ENCODE measurements around the gene OOSP4A.
"Not testable (repeated sequence)": the region's sequence is repeated elsewhere in the genome, so short reads cannot be mapped to it uniquely, and the experiment has no call there.

The OOSP4A gene

GRCh38 chr11:59973097-59973496 lies 9.3 kb downstream of the OOSP4A start:
- in situ Hi-C loops (cut with MboI; ENCODE audit: low sequenced_read_pairs): no loop called here

GRCh38 chr11:59981106-59981770 lies 17.4 kb downstream of the OOSP4A start:
- in situ Hi-C loops (cut with MboI; ENCODE audit: low sequenced_read_pairs): no loop called here

- in situ Hi-C loops (cut with MboI; ENCODE audit: low sequenced_read_pairs): not testable (repeated sequence)
Measured at GRCh38 chr11:59982037-59982436, 18.2 kb downstream of the OOSP4A start.

GRCh38 chr11:59983212-59983611 lies 19.4 kb downstream of the OOSP4A start:
- in situ Hi-C loops (cut with MboI; ENCODE audit: low sequenced_read_pairs): no loop called here

- in situ Hi-C loops (cut with MboI; ENCODE audit: low sequenced_read_pairs): no loop called here
Measured at GRCh38 chr11:59984368-59984767, 20.5 kb downstream of the OOSP4A start.

GRCh38 chr11:59990421-59990820 lies 26.6 kb downstream of the OOSP4A start:
- in situ Hi-C loops (cut with MboI; ENCODE audit: low sequenced_read_pairs): no loop called here

- in situ Hi-C loops (cut with MboI; ENCODE audit: low sequenced_read_pairs): no loop called here
Measured at GRCh38 chr11:59992425-59992824, 28.6 kb downstream of the OOSP4A start.

GRCh38 chr11:59997800-59998199 lies 34.0 kb downstream of the OOSP4A start:
- in situ Hi-C loops (cut with MboI; ENCODE audit: low sequenced_read_pairs): no loop called here

GRCh38 chr11:59999691-60000090 lies 35.9 kb downstream of the OOSP4A start:
- in situ Hi-C loops (cut with MboI; ENCODE audit: low sequenced_read_pairs): no loop called here

GRCh38 chr11:60003729-60004128 lies 39.9 kb downstream of the OOSP4A start:
- in situ Hi-C loops (cut with MboI; ENCODE audit: low sequenced_read_pairs): no loop called here

- in situ Hi-C loops (cut with MboI; ENCODE audit: low sequenced_read_pairs): no loop called here
Measured at GRCh38 chr11:60005360-60005759, 41.5 kb downstream of the OOSP4A start.

- in situ Hi-C loops (cut with MboI; ENCODE audit: low sequenced_read_pairs): no loop called here
Measured at GRCh38 chr11:60016881-60017280, 53.0 kb downstream of the OOSP4A start, which contains the start of gene OOSP4B. Gene OOSP4B, plus strand, starts transcription at chr11:60017181.

GRCh38 chr11:60018058-60018457 lies 54.2 kb downstream of the OOSP4A start:
- in situ Hi-C loops (cut with MboI; ENCODE audit: low sequenced_read_pairs): no loop called here
